HTR-8/SVneo (cell line): ENCODE data around the gene PPP1R3F.
"Not testable (repeated sequence)": the region's sequence is repeated elsewhere in the genome, so short reads cannot be mapped to it uniquely, and the experiment has no call there.

ENCODE experiments used
- DNase-seq: peaks from one replicate; pipeline ENCODE4 v3.0.0; 2011; ENCODE audit warnings: low spot score, mixed read lengths; ENCODE audit not compliant: insufficient read length
- FAIRE-seq: peaks from 2 replicates; lab custom pipeline; 2011; peaks lifted over from hg19 to GRCh38; lab: Jason Lieb, UNC

The PPP1R3F gene

DNA sequence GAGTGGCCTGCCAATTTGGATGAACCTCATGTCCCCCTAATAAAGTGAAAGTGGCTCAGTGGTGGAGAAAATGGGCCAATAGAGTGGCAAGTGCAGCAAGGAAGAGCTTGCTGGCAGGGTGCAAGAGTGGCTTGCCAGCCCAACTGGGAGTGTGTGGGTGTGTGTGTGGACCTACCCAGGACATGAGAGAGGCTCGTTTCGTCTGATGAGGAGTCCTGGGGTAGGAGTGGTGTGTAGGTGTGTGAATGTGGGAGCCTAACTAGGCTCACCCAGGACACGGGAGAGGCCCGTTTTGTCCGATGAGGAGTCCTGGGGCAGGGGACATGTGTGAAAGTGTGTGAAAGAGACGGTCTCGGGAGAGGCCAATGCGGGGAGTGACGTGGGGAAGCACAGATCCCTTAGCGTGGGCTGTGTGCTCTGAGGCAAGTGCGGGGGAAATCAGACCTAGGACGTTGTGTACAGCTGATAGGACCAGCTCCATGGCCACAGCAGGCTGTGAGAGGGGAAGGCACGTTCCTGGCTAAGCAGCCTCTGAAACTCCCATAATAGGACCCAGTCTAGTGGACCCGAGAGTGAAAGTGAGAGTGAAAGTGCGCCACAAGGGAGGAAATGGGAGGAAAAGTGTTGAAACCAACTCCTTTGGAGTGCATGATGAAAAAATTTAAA lies 39.1 kb downstream of the PPP1R3F start:
- no peak for DNase-seq
- FAIRE-seq = no peak

DNA sequence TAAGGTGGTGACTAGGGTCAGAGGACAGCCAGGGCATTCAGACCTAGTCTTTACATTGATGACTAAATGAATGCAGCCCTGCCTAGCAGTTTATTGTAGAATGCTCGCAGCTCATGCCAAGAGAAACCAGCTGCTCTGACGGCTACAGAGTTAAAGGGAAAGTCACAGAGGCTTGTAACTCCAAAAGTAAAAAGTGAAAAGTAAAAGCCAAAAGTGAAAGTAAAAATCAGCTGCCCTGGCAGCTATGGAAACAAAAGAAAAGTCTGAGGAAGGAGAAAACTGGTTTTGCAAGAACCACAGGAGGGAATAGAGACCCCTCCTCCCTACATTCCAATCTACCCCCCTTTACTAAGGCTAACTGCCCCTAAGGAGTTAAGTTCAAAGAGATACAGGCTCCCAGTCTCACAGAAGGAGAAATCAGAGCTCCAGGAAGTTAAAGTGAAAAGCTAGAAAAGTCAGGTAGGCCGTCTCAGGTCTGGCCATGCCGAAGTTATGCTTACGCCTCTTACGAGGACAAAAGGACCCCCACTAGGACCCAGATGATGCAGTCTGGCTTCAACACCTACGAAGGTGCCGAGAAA lies 39.9 kb downstream of the PPP1R3F start:
- no peak for FAIRE-seq
- DNase-seq = no peak

DNA sequence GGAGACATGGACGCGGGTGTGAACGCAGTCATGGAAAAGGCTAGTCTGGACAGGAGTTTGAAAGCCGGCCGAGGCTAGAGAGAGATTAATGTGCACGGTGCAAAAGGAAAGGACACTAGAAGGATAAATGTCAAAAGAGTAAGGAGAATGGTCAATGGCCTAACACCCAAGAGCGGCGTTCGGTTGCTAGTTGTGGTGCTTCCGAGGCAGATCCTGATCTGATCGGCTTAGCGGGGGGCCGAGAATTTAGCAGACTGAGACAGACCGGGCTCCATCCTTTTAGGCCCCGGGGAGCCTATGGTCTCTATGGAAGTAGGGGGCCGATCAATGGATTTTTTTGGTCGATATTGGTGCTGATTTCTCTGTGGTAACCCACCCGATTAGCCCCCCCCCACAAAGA lies 40.8 kb downstream of the PPP1R3F start:
- FAIRE-seq (no peak), DNase-seq (no peak)

DNA sequence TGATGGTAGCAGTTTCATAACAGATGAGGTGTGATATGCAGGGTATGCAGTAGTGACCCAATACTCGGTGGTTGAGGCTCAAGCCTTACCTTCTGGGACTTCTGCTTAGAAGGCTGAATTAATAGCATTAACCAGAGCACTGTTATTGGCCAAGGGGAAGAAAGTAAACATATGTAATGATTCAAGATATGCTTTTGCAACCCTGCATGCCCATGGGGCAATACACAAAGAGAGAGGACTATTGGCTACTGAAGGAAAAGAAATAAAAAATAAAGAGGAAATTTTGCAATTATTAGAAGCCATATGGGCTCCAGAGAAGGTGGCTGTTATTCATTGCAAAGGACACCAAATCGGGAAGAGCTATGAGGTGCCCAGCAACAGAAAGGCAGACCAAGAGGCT lies 42.6 kb downstream of the PPP1R3F start:
- FAIRE-seq = no peak

GRCh38 chrX:49316085-49316484 lies 46.5 kb downstream of the PPP1R3F start:
- DNase-seq (no peak), FAIRE-seq (no peak)

More for the DNA sequence above, 42.6 kb downstream of the PPP1R3F start:
- no peak for DNase-seq

- not testable (repeated sequence) for DNase-seq, FAIRE-seq
Measured at GRCh38 chrX:49321737-49322136, 52.1 kb downstream of the PPP1R3F start, which contains the start of gene GAGE12J. Gene GAGE12J, plus strand, starts transcription at chrX:49322037. Its CDS starts 1,157 bp downstream, at chrX:49323194.

GRCh38 chrX:49322266-49322665 lies 52.7 kb downstream of the PPP1R3F start:
- not testable (repeated sequence) for FAIRE-seq, DNase-seq

GRCh38 chrX:49323735-49324134 lies 54.1 kb downstream of the PPP1R3F start:
- not testable (repeated sequence) for DNase-seq, FAIRE-seq

- not testable (repeated sequence) for DNase-seq, FAIRE-seq
Measured at GRCh38 chrX:49330421-49330820, 60.8 kb downstream of the PPP1R3F start.

- DNase-seq, FAIRE-seq: not testable (repeated sequence)
Measured at GRCh38 chrX:49331282-49331681, 61.7 kb downstream of the PPP1R3F start, which contains the start of gene GAGE13. Gene GAGE13, plus strand, starts transcription at chrX:49331582. Its CDS starts 1,156 bp downstream, at chrX:49332738.

DNA sequence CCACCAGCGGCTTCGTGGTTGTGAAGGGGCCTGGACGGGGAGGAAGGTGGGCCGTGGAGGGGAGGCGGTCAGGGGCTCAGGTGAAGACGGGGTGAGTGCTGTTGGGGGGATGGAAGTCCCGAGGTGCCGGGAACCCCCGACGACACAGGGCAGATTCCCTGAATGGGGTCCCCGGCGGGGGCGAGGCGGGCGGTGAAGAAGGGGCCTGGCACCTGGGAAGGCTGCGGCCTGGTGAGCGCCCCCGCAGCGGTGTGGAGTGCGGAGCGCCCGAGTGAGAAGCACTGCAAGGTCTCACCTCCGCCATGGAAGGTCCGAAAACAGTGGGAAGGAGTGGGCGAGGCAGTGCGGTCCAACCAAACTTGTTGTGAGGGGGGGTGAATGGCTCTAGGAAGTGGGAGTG lies 62.2 kb downstream of the PPP1R3F start:
- not testable (repeated sequence) for FAIRE-seq, DNase-seq
